AG04450 (cell line): ENCODE measurements around the gene CLEC4A. TPM values are rescaled to one million over a fixed set of nuclear protein-coding genes. Genes with fewer than 3 reads are reported as not detected.

Source experiments
- CTCF ChIA-PET: fragments of 300-600, 350-600 bp; formaldehyde crosslinking; extraction: SDS; loops from one replicate; lab custom pipeline; 2022; ENCODE audit warnings: antibody characterized with exemption, inconsistent platforms; lab: Charles Lee
- POLR2A ChIA-PET: fragments of 350-600 bp; formaldehyde crosslinking; extraction: SDS; loops from one replicate; lab custom pipeline; 2021; ENCODE audit warnings: antibody characterized with exemption, inconsistent platforms; lab: Yijun Ruan, JAX
- DNase-seq: peaks from one replicate; pipeline ENCODE4 v3.0.0-alpha.2; 2011; ENCODE audit warnings: low read depth, low spot score
- H3K27ac ChIP-seq: one replicate; pipeline ENCODE4 v1.5.1; 2012; ENCODE audit warnings: low read depth, low read length, control low read depth
- H3K27me3 ChIP-seq: one replicate; pipeline ENCODE4 v1.6.0; 2012; ENCODE audit warnings: low read length; ENCODE audit not compliant: control insufficient read depth, insufficient read depth
- H3K4me3 ChIP-seq: 2 replicates; pipeline ENCODE4 v1.5.1; 2011; ENCODE audit warnings: mild to moderate bottlenecking, low read depth, low read length, control low read depth
- H3K9me3 ChIP-seq: 2 replicates; pipeline ENCODE4 v1.5.1; 2012; ENCODE audit warnings: low read length; ENCODE audit not compliant: control insufficient read depth, insufficient read depth
- polyA minus RNA-seq: library from RNA; depleted of rRNA, polyadenylated mRNA; stranded (reverse); fragments of >200 nt; gene quantifications from 2 replicates; pipeline ENCODE4 v1.2.3, GENCODE V29; 2011; rRNA and poly(A)+ RNA removed
- polyA plus RNA-seq: library from polyadenylated mRNA; depleted of rRNA; stranded (reverse); fragments of >200 nt; gene quantifications from 2 replicates; pipeline ENCODE4 v1.2.3, GENCODE V29; 2011; rRNA removed
- TF ChIP-seq, protein P1 (sequence below): IDR thresholded peaks from 2 replicates; pipeline ENCODE4 v1.5.1; 2011; ENCODE audit warnings: low read depth, low read length, control low read depth, inconsistent platforms

The CLEC4A gene
- 0.19 and 0.24 TPM in 2 replicates for polyA plus RNA-seq
- 0.43 TPM in 1 of 2 replicates, not detected in the other for polyA minus RNA-seq

- TF ChIP-seq, protein P1, sequence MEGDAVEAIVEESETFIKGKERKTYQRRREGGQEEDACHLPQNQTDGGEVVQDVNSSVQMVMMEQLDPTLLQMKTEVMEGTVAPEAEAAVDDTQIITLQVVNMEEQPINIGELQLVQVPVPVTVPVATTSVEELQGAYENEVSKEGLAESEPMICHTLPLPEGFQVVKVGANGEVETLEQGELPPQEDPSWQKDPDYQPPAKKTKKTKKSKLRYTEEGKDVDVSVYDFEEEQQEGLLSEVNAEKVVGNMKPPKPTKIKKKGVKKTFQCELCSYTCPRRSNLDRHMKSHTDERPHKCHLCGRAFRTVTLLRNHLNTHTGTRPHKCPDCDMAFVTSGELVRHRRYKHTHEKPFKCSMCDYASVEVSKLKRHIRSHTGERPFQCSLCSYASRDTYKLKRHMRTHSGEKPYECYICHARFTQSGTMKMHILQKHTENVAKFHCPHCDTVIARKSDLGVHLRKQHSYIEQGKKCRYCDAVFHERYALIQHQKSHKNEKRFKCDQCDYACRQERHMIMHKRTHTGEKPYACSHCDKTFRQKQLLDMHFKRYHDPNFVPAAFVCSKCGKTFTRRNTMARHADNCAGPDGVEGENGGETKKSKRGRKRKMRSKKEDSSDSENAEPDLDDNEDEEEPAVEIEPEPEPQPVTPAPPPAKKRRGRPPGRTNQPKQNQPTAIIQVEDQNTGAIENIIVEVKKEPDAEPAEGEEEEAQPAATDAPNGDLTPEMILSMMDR, result no peak
- ChIA-PET CTCF (no interaction called here), POLR2A (no interaction called here)
- Histone ChIP-seq H3K27me3 (no peaks in the 10 kb centered on the region), H3K9me3 (no peaks in the 10 kb centered on the region), H3K4me3 (no peak within 1 kb of the TSS), H3K27ac (no peak within 1 kb of the TSS)
- no peak for DNase-seq
Measured at GRCh38 chr12:8123124-8123912, at the start of gene CLEC4A. CLEC4A (plus strand) TSS chr12:8123617; CDS start chr12:8123879, 262 bp downstream.

DNA sequence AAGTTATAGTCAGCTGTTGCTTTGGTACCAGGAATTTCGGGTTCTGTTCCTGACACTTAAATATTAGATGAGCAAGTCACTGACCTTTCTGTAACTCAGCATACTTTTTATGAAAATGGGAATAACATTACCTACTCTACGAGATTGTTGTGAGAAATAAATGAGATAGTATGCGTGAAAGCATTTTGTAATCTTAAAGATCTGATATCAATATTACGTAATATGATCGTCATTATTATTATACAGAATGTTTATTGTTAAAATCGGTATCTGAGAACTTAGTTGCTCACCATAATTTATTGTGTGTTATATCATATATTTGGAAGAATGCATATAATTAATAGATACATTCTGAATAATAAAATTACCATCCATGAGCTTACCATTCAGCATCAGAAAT, 47.5 kb upstream of the CLEC4A start:
- TF ChIP-seq, protein P1, result no peak
- POLR2A ChIA-PET, result no interaction called here
- Histone ChIP-seq H3K27me3 (no peaks in the 10 kb centered on the region), H3K9me3 (no peaks in the 10 kb centered on the region), H3K27ac (no peak overlapping the region), H3K4me3 (no peak overlapping the region)
- CTCF ChIA-PET, result interaction anchor here (1.1 to 6.9 kb wide), 4 partner anchors 21 to 245 kb away, joined by 3 to 113 read pairs (median 4); no protein-coding TSS in a partner anchor
- no peak for DNase-seq

DNA sequence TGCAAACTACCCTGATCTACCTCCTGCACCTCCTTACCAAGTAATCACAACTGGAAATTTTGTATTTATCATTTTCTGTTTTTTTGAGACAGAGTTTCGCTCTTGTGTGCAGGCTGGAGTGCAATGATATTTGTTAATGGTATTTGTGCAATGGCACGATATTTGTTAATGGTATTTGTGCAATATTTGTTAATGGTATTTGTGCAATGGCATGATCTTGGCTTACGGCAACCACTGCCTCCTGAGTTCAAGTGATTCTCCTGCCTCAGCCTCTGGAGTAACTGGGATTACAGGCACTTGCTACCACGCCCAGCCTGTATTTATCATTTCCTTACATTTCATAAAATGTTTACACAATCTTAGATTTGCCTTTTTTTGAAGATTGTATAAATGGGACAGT, 47.1 kb upstream of the CLEC4A start:
- Histone ChIP-seq H3K4me3 (no peak overlapping the region), H3K9me3 (no peaks in the 10 kb centered on the region), H3K27ac (no peak overlapping the region), H3K27me3 (no peaks in the 10 kb centered on the region)
- TF ChIP-seq, protein P1, result no peak
- no peak for DNase-seq
- ChIA-PET POLR2A (interaction anchor here (0.9 kb wide), 1 partner anchor 143 kb away, joined by 3 read pairs; no protein-coding TSS in a partner anchor), CTCF (interaction anchor here (1.0 to 6.9 kb wide), 5 partner anchors 10 to 245 kb away, joined by 3 to 113 read pairs (median 6); partner anchors contain the start of gene C3AR1)

DNA sequence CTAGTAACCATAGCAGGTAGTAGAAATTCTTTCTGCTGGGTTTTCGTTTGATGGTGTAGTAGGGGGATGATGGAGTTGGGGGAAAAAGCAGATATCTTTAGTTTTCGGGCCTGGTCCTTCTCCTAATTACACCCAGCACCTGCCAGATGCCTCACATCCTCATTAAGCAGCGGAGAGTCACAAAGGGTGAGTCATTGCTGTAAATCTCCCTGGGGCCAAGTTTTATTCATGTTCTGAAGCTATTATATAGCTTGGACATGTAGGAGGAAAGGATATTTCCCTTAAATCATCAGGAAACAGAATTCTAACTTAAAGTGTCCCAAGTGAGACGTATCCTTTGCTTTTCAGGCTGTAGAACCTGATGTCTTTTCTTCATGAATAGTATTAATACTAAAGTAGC, 46.2 kb upstream of the CLEC4A start:
- CTCF ChIA-PET, result interaction anchor here (0.6 to 6.9 kb wide), 11 partner anchors 11 to 245 kb away, joined by 3 to 113 read pairs (median 8); partner anchors contain the start of gene C3AR1
- POLR2A ChIA-PET, result interaction anchor here (0.9 to 1.0 kb wide), 2 partner anchors 19 to 144 kb away, joined by 3 read pairs; no protein-coding TSS in a partner anchor
- no peak for DNase-seq
- H3K27me3 ChIP-seq, result no peaks in the 10 kb centered on the region
- no peak overlapping the region for H3K4me3 ChIP-seq
- no peaks in the 10 kb centered on the region for H3K9me3 ChIP-seq
- H3K27ac ChIP-seq, result no peak overlapping the region
- TF ChIP-seq, protein P1, result no peak

DNA sequence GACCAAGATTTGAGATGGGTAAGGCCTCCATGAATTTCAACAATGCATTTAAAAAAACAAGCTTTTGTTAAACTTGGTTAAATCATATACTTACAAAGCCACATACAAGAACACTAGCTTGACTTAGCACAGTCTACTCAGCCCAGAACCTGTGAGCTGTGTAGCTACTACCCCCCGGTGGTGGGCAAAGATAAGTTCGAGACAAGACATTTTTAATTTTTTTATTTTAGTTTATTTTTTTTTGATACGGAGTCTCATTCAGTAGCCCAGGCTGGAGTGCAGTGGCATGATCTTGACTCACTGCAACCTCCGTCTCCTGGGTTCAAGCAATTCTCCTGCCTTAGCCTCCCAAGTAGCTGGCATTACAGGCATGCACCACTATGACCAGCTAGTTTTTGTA, 45.0 kb upstream of the CLEC4A start:
- POLR2A ChIA-PET, result interaction anchor here (1.0 kb wide), 1 partner anchor 142 kb away, joined by 4 read pairs; the partner anchor contains the start of gene SLC2A3

More for the DNA sequence above, 45.0 kb upstream of the CLEC4A start:
- TF ChIP-seq, protein P1, result peak; percentile 63
- Histone ChIP-seq H3K4me3 (no peak overlapping the region), H3K27ac (no peak overlapping the region), H3K27me3 (no peaks in the 10 kb centered on the region), H3K9me3 (no peaks in the 10 kb centered on the region)
- peak; percentile 63 for DNase-seq
- CTCF ChIA-PET, result interaction anchor here (0.5 to 6.9 kb wide), 26 partner anchors 9 to 867 kb away, joined by 3 to 113 read pairs (median 5); partner anchors contain the start of genes C3AR1 and FOXJ2
